SH-SY5Y (cell line): Measurements from ENCODE around the gene ATP6V1E1.

Experiments used
- GATA2 ChIP-seq: IDR thresholded peaks from 2 replicates; pipeline ENCODE4 v1.6.1; 2011; ENCODE audit warnings: mild to moderate bottlenecking, low read depth, low read length
- GATA3 ChIP-seq: IDR thresholded peaks from 2 replicates; pipeline ENCODE4 v1.6.1; 2011; ENCODE audit warnings: low read depth, mild to moderate bottlenecking, low read length, moderate library complexity

GRCh38 chr22:17588606-17589005, 39.9 kb downstream of the ATP6V1E1 start:
- TF ChIP-seq GATA2 = no peak
- TF ChIP-seq GATA3 = no peak
